NCI-H2171 treated with DMSO at 0.1 percent for 48 hours (cell line): ENCODE measurements around the gene KRT9.

ENCODE experiments used
- DNase-seq: peaks from one replicate; lab custom pipeline; 2025; lab: John Stamatoyannopoulos, UW

KRT9 gene

DNA sequence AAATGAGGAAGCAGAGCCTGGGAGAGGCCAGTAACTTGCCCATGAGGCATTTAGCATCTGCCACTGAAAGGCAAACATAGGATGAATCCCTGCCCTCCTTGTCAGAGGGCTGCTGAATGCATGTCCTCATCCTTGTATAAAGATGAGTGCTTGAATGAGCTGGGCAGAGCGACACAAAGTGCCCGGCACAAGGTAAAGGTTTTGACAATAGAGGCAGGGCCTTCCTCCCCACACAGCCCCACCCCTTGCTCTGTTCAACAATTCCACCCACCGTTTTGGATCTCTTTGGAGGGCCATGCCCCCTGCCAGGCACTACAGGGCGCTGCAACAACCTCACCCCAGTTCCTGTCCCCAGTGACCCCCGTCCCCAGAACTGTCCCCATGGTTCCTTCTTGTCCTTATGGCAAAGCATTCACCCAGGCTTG, 42.4 kb downstream of the KRT9 start:
- DNase-seq: no peak

DNA sequence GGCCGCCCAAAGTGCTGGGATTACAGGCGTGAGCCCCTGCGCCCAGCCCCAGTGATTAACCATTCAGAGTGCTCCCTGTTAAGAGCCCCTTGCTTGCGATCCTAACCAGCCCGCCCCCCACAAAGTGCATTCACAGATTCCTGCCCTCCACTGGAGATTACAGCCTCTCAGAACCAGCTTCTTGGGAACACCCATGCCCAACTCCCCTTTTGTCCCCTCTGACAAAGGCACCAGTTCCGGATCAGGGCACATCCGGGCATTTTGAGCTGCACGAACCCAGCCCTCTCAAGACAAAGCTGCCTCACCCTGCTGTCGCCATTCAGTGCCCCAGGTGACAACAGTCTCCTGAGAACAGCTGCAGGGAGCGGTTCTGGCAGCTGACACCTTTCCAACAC, 42.9 kb downstream of the KRT9 start:
- peak; percentile 17 for DNase-seq

DNA sequence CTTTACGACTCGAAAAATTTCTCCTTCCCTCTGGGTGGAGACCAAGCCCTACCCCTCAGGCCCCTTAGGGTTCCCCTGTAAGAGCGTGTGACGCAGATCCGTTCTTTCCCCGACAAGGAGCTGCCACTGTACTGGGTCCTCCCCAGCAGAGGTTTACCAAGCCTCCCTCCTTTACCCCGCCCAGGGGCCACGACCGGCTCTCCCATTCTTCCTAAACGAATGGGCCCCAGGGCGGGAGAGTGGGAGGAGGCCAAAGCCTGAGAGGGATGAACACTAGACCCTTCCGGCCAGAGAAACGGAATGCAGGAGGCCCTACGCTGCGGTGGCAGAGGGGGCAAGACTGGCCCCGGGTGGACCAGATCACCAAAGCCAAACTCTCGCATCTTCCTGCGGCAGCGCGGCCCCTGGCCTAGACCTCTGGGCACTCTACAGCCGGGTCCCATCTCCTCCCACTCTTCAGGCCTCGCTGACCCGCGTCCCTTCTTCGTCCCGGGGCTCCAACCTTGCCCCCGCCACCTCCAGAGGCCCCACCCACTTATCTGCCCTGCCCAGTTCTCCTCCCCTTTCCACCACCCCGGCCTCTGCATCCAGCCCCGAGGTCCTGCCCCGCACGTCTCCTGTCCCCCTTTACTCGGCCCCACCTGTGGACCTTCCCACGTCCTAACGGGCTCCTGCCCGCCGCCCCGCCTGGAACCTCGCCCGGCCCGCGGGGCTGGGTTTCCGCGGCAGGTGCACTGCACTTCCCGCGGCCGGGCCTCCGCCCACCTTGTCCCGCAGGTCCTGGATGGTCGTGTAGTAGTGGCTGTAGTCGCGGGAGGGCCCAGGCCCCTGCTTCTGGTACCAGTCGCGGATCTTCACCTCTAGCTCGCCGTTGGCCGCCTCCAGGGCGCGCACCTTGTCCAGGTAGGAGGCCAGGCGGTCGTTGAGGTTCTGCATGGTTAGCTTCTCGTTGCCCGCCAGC, 44.5 kb downstream of the KRT9 start:
- DNase-seq: no peak

DNA sequence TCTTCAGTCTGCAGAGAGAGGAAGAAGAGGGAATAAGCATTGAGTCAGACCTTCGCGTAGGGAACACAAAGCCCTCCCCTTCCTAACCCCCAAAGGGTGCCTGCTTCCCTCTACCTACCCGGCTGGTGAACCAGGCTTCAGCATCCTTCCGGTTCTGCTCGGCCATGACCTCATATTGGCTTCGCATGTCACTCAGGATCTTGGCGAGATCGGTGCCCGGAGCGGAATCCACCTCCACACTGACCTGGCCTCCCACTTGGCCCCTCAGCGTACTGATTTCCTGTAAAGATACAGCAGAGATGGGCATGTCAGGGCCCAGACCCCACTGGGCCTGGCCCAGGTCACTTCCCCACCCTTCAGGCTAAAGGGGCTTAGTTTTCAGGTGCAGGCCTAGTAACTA, 47.6 kb downstream of the KRT9 start:
- no peak for DNase-seq

DNA sequence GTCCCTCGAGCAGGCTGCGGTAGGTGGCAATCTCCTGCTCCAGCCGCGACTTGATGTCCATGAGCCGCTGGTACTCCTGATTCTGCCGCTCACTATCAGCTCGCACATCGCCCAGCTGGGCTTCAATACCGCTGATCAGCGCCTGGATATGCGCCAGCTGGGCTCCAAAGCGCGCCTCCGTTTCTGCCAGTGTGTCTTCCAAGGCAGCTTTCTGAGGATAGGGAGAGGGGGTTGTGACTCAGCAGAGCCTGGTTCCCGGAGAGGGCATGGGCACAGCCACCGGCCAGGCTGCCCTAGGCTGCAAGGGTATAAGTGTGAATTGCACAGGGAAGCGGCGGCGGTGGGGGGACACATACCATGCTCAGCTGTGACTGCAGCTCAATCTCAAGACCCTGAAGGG, 48.1 kb downstream of the KRT9 start:
- DNase-seq: no peak

DNA sequence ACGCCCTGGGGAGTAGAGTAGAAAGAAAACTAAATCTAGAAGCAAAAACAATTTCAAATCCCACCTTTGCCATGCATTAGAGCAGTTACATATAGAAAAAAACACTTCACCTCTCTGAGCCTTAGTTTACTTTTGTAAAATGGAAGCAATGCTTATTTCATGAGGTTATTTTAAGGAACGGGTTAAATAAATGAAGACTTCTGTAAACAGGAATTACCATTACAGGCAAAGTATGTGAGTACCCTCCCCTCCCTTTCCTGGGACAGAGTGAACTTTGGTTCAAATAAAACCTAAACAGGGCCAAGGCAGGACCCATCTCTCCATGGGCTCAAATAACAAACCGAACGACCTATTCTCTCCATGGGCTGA, 48.6 kb downstream of the KRT9 start:
- no peak for DNase-seq

DNA sequence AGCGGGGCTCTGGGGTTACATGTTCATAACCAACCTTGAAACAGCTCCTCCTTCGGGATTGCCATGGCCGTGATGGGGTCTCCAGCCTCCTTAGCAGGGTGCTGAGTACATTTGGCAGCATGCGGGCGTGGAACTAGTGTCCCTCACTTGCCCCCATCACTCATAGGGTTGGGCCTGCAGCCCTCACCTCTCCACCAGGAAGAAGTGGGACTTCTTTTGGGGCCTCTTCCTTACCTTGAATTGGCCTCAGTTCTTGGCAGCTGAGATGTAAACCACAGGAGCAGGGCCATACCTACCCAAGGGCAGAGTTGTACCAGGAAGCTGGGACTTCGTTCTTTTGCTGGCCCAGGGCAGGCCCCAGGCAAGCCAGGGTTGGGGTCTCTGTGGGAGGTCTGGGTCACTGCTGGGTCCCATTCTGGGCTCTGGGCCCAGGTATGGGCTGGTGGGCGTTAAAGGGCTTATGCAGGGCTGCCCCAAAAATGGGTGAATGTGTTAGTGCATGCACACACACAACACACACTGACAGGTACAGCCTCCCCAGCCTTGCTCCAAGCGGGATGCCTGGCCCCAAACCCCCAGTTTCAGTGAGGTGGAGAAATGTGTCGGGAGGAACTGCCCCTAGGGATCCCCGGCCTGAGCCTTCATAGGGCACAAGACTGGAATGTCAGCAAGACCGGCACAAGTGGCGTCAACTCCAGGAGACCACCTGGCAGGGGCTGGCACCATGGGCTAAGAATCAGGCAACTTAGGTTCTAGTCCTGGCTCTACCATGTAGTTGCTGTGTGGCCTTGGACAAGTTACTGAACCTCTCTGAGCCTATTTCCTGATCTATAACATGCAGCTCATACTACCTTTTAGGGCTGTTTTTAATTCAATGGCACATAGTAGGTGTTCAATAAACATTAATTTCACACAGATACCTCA, 49.3 kb downstream of the KRT9 start:
- no peak for DNase-seq

DNA sequence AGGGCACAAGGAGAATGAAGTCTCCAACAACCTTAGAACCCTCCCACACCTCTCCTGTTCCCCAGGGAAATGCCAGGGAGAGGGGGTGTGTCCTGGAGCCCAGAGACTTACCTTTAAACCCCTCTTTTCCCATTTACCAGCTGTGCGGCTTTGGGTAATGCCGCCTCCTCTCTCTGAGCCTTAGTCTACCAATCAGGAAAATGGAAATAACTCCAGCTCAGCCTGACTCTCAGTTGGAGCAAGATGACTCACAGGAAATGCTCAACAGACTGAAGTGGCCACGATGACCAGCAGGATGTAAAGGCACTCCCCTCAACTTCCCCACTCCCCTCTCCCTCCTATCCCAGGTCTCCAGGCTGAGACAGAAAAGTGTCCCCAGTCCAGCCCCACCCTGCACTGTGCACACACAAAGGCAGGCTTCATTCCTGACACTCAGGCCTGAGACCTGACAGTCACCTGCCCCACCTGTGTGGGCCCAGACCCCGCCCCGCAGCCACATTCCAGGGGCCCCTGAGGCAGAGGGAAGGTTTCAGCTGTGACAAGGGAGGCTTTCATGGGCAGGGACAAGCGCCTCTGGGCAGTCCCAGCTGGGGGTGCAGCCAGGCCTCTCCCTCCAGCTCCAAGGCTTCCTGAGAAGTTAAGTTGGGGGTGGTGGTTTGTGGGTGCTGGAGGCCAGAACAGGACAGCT, 50.1 kb downstream of the KRT9 start:
- peak; percentile 10 for DNase-seq

DNA sequence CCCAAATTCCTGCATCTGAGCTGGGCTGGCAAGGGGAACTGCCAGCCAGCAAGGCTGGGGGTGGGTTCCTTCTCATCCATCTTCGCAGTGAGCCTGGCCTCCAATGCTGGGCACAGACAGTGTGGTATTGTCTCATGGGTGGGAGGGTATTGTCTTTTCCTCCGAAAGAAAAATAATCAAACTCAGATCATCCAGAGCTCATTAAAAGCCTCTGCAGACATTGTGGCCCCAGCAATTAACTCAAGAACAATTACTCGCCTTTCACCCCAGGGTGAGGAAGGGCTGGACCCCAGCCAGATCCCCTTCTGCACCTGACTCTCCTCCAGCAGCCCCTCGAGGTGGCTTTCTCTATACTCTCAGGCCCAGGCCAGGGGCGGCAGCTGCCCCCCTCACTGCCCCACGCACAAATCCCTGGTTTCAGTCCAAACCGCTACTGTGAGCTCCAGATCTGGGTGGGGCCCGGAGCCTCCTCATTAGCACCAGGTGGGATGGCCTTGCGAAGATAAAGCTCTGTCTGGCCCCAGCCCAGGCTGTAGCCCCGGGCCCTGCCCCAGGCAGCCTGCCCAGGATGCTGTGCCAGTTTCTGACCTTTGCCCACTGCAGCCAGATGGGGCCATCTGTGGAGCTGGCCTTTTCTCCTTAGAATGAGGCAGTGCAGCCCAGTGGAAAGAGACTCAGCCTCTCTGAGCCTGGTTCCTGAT, 50.9 kb downstream of the KRT9 start:
- peak; percentile 52 for DNase-seq

DNA sequence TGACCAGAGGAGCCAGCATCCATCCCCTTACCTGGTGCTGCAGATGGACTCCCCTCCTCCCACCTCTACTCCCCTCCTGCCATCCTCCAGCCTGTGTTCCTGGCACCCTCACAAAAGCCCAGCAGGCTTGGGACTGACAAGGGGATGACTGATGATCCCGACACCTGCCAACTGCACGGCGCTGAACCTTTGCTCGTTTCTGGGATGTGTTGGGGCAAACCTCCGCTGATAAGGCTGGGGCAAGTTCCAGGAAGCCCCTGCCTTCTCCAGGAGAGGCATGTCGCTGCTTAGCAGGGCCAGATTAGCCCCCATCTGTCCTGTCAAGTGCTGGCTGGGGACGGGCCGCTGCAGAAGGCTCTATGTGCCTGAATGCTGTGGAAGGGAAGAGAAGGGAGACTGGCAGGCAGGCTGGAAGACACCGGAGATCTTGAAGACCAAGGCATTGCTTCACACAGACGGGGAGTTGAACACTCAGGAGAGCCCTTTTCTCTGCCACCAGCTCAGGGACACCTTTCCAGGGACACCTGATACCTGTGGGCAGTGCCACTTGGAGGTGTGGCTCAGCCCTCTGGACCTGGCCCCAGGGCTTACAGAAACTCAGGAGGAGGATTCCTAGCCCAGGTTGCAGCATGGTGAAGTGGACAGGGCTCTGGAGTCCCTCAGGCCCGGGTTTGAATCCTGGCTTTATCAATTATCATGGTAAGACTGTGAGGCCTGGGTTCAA, 52.2 kb downstream of the KRT9 start:
- peak; percentile 97 for DNase-seq

DNA sequence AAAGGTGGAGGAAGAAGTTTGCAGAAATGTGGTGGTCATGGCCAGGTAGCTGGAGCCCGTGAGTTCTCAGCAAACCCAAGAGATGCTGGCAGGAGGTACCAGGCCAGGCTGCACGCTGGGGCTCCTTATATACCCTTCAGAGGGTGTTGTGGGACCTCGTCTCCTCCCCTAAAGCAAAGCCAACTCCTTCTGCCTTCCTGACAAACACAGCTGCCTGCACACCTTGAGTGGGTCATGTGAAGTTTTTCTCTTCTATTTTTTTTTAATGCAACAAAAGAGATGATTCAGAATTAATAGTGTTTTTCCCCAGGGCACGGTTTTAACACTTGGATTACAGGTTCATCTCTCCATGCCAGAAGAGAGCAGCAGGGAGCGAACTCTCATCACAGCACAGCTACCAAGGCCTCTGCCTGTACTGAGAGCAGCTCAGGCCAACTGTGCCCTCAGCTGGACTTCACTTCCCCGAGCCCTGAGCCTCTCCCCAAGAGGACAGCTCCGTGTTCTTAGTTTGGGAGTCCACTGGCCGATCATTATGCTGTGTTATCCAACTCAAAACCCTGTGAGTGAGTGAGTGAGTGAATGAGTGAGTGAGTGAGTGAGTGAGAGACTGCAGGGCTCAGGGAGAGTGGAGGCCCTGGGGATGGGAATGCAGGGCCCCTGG, 52.9 kb downstream of the KRT9 start, which contains the start of gene KRT15:
Gene KRT15 (minus strand): TSS at position 102 of the 661 bp plus-strand sequence. CDS start 63 bp downstream, at position 39.
- peak; percentile 94 for DNase-seq

DNA sequence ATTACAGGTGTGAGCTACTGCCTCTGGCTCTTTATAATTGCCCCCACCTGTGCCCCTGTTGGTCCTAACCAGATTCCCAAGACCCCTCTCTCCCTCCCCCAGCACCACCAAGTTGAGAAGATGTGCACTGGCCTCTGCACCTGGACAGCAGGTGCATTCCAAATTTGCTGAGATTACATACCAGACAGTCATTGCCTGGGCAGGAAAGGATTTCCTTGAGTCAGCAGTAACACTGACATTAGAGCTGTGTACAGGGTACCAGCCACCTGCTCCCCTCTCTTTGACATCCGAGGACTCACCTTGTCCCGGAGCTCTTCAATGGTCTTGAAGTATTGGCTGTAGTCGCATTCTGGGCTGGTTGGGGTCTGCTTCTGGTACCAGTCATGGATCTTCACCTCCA, 53.8 kb downstream of the KRT9 start:
- peak; percentile 27 for DNase-seq

DNA sequence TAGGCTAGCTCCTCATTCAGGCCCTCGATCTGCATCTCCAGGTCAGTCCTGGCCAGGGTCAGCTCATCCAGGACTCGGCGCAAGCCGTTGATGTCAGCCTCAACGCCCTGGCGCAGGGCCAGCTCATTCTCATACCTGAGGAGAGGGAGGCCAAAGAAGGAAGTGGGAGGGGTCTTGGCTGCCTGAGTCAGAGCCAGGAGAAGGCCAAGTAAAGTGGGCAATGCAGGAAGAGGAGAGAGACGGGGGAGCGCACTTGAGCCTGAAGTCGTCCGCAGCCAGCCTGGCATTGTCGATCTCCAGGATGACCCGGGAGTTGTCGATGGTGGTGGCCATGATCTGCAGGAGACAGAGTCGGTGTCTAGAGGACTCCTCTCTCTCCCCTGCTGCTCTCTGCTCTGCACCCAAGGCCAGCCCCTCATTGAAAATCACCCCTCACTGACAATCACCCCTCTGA, 55.0 kb downstream of the KRT9 start:
- DNase-seq: no peak

DNA sequence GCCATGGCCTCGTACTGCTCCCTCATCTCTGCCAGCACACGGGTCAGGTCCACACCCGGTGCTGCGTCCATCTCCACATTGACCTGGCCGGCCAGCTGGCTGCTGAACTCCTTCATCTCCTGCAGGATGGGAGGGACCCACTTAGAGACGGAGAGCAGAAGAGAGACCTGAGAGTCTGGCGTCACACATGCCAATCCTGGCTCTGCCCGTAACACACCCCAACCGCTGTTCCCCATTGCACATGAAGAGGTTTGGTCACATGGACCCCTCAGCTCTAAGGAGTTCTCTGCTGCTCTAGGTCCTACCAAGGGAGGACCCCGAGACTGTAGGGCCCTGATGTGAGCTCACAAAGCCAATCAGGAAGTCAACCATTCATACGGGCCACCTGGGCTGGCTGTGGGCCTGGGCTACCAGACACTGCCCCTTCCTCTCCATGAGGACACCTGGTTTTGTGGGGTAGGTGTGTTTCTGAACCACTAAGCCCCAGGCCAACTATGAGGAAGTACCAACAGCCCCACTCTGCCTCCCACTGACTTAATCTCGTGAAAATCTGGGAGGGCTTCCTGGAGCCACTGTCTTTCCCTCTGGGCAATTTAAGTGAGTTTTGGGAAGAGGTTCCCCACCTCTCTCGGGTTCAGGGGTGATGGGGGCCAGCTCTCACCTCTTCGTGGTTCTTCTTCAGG, 55.6 kb downstream of the KRT9 start:
- no peak for DNase-seq
